Endothelial cell of umbilical vein (primary cell): ENCODE data around the gene ALDH3B2. TPM values are rescaled to one million over a fixed set of nuclear protein-coding genes. Genes with fewer than 3 reads are reported as not detected.
"Not testable (repeated sequence)": the region's sequence is repeated elsewhere in the genome, so short reads cannot be mapped to it uniquely, and the experiment has no call there.

Source experiments
- BruUV-seq: library from RNA; stranded (reverse); fragments of 400-500 nt; replicated peaks from 2 replicates; lab custom pipeline; 2021; lab: Mats Ljungman, UMichigan
- CTCF ChIA-PET: fragments of 300-600, 350-600 bp; sonication (Branson Sonifier 250); formaldehyde crosslinking; loops from one replicate; lab custom pipeline; 2021; ENCODE audit warnings: antibody characterized with exemption, inconsistent platforms; lab: Charles Lee
- POLR2A ChIA-PET: fragments of 300-600, 350-600 bp; sonication (Branson Sonifier 250); formaldehyde crosslinking; loops from one replicate; lab custom pipeline; 2021; ENCODE audit warnings: antibody characterized with exemption, inconsistent platforms; lab: Charles Lee
- DNase-seq: peaks from one replicate; pipeline ENCODE4 v3.0.0-alpha.2; 2011; ENCODE audit warnings: low read depth, low spot score
- FAIRE-seq: peaks from 2 replicates; lab custom pipeline; 2011; peaks lifted over from hg19 to GRCh38; lab: Jason Lieb, UNC
- H2AFZ ChIP-seq: 2 replicates; pipeline ENCODE4 v1.6.0; 2012; ENCODE audit warnings: low read depth, low read length, control low read depth, inconsistent platforms
- H3K27ac ChIP-seq: 2 replicates; pipeline ENCODE4 v1.5.1; 2011; ENCODE audit warnings: low read depth, mild to moderate bottlenecking, control low read depth, low read length, moderate library complexity; ENCODE audit not compliant: insufficient read depth
- H3K27me3 ChIP-seq, 2 experiments: 2 replicates each; pipeline versions ENCODE4 v1.6.0 to v1.6.1; 2011; ENCODE audit warnings: low read length in 2 of 2, mixed read lengths in 1 of 2; ENCODE audit not compliant: control insufficient read depth in 2 of 2, insufficient read depth in 2 of 2
- H3K36me3 ChIP-seq, 2 experiments: 2 replicates in 1 of 2; 3 replicates in 1 of 2; pipeline ENCODE4 v1.5.1; 2011; ENCODE audit warnings: low read length in 2 of 2, mild to moderate bottlenecking in 1 of 2, moderate library complexity in 1 of 2; ENCODE audit not compliant: control insufficient read depth in 2 of 2, insufficient read depth in 2 of 2; ENCODE audit errors: extremely low read depth in 1 of 2
- H3K4me1 ChIP-seq: 3 replicates; pipeline ENCODE4 v1.5.1; 2011; ENCODE audit warnings: mild to moderate bottlenecking, low read length; ENCODE audit not compliant: control insufficient read depth, insufficient read depth; ENCODE audit errors: extremely low read depth
- H3K4me2 ChIP-seq: 2 replicates; pipeline ENCODE4 v1.6.1; 2011; ENCODE audit warnings: low read length, control low read depth, mixed read lengths; ENCODE audit not compliant: insufficient read depth
- H3K4me3 ChIP-seq, 3 experiments: fragments of 200-600 bp in 1 of 3; sonication (generic), shearing (Covaris generic) in 1 of 3; replicated peaks in 1 of 3; 2 replicates each; pipeline ENCODE4 v1.5.1; 2011 to 2016; ENCODE audit warnings: control low read depth in 3 of 3, low read length in 3 of 3, mild to moderate bottlenecking in 2 of 3, inconsistent platforms in 1 of 3, low read depth in 1 of 3, moderate library complexity in 1 of 3; ENCODE audit not compliant: insufficient read depth in 1 of 3
- H3K79me2 ChIP-seq: 2 replicates; pipeline ENCODE4 v1.6.0; 2012; ENCODE audit warnings: low read length, inconsistent platforms; ENCODE audit not compliant: control insufficient read depth, insufficient read depth
- H3K9ac ChIP-seq: replicated peaks from 2 replicates; pipeline ENCODE3; 2011; ENCODE audit warnings: low read length, control low read depth; ENCODE audit not compliant: insufficient read depth; ENCODE audit errors: extremely low read depth
- H3K9me1 ChIP-seq: replicated peaks from 3 replicates; pipeline ENCODE4 v1.6.0; 2011; ENCODE audit warnings: mild to moderate bottlenecking, low read length; ENCODE audit not compliant: control insufficient read depth, insufficient read depth; ENCODE audit errors: extremely low read depth
- H3K9me3 ChIP-seq: replicated peaks from 2 replicates; pipeline ENCODE4 v1.5.1; 2012; ENCODE audit warnings: low read length, inconsistent platforms; ENCODE audit not compliant: control insufficient read depth, insufficient read depth
- H4K20me1 ChIP-seq: replicated peaks from 2 replicates; pipeline ENCODE3; 2011; ENCODE audit warnings: mild to moderate bottlenecking, low read length; ENCODE audit not compliant: control insufficient read depth, insufficient read depth; ENCODE audit errors: extremely low read depth
- GATA2 ChIP-seq: IDR thresholded peaks from 2 replicates; pipeline ENCODE4 v1.7.0; 2011; ENCODE audit warnings: low read depth, mild to moderate bottlenecking, moderate library complexity, mixed read lengths, low read length; ENCODE audit not compliant: insufficient read length, insufficient read depth
- POLR2A ChIP-seq: IDR thresholded peaks from 2 replicates; pipeline ENCODE4 v1.6.1; 2012; ENCODE audit warnings: low read depth, mild to moderate bottlenecking, control low read depth, low read length
- POLR2AphosphoS5 ChIP-seq: IDR thresholded peaks from 2 replicates; pipeline ENCODE4 v1.6.1; 2012; ENCODE audit warnings: low read depth, mild to moderate bottlenecking, control low read depth, low read length, moderate library complexity; ENCODE audit not compliant: insufficient read depth
- dilution Hi-C: fragments of 300-500 bp; cut with MboI; formaldehyde crosslinking; loops from one replicate; pipeline ENCODE4 v1.15.0; 2019; ENCODE audit warnings: low sequenced_read_pairs; ENCODE audit not compliant: extremely low pct_ligation_motif_present
- intact Hi-C: fragments of 100-400 bp; cut with micrococcal nuclease; formaldehyde crosslinking; loops from one replicate; pipeline ENCODE4 v1.10.0; 2022
- polyA plus RNA-seq, 4 experiments: library from polyadenylated mRNA; depleted of rRNA in 3 of 4; stranded (reverse) in 3 of 4; unstranded in 1 of 4; fragments of >200 nt; gene quantifications; 2 replicates each; pipeline versions ENCODE4 v1.2.1 to v1.2.3, GENCODE V29; 2011 to 2012; ENCODE audit warnings: missing spikeins in 1 of 4
- total RNA-seq: library from RNA; stranded (reverse); gene quantifications from 2 replicates; pipeline ENCODE4 v1.2.3, GENCODE V29; 2021
- TF ChIP-seq, protein P1 (sequence below), 2 donors: IDR thresholded peaks; 1 replicate in 1 of 2; 2 replicates in 1 of 2; pipeline ENCODE4 v1.5.1; 2011; ENCODE audit warnings: low read length in 2 of 2, mild to moderate bottlenecking in 2 of 2, moderate library complexity in 2 of 2, control low read depth in 1 of 2, inconsistent platforms in 1 of 2, low read depth in 1 of 2; ENCODE audit not compliant: insufficient read depth in 1 of 2; ENCODE audit errors: extremely low read depth in 1 of 2

Gene ALDH3B2
- total and polyA plus RNA-seq, 2 donors (not counting 3 experiments of a cell fraction or from before 2014, with no cell fraction given) = not detected

DNA sequence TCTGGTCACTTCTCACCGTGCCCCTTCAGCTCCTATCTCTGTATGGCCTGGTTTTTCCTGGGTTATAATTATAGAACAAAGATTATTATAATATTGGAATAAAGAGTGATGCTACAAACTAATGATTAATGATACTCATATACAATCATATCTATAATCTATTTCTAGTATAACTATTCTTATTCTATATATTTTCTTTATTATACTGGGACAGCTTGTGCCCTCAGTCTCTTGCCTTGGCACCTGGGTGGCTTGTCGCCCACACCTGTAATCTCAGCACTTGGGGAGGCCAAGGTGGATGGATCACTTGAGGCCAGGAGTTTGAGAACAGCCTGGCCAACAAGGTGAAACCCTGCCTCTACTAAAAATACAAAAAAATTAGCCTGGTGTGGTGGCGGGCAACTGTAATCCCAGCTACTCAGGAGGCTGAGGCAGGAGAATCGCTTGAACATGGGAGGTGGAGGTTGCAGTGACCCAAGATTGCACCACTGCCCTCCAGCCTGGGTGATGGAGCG is 14.7 kb downstream of the ALDH3B2 start:
- H3K9me1 ChIP-seq, H3K4me3 ChIP-seq, H3K9ac ChIP-seq, H3K4me1 ChIP-seq, dilution Hi-C loops, H2AFZ ChIP-seq, H3K79me2 ChIP-seq, POLR2A ChIA-PET, H3K9me3 ChIP-seq, H3K36me3 ChIP-seq, H3K27ac ChIP-seq, H3K27me3 ChIP-seq, H3K4me2 ChIP-seq, H4K20me1 ChIP-seq, FAIRE-seq, BruUV-seq, DNase-seq: not testable (repeated sequence)
- intact Hi-C loops = loop anchor here (1.0 kb wide), 1 partner anchor 29 kb away; no protein-coding TSS in a partner anchor
- CTCF ChIA-PET = interaction anchor here (0.5 to 4.4 kb wide), 22 partner anchors 9 to 435 kb away, joined by 3 to 92 read pairs (median 4); partner anchors contain the start of genes ACY3, ALDH3B2 and NUDT8

DNA sequence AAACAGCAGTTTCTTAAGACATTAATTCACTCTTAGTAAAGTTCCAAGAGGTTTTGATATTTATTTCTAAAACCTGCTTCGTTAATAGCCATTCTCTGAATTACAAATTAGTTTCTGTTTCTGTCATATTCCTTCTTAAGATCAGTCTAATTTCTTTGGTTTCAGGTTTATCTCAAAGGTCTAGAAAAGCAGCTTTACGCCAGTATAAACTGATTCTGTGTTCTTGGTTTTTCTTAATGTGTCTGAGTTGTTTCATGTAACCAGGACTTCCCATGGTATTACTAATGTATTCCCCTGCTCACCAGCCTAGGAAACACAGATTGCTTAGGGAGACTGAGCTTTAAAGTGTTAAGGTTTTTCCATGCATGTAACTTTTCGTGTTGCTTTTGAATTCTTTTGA is 17.1 kb downstream of the ALDH3B2 start:
- TF ChIP-seq, protein P1, sequence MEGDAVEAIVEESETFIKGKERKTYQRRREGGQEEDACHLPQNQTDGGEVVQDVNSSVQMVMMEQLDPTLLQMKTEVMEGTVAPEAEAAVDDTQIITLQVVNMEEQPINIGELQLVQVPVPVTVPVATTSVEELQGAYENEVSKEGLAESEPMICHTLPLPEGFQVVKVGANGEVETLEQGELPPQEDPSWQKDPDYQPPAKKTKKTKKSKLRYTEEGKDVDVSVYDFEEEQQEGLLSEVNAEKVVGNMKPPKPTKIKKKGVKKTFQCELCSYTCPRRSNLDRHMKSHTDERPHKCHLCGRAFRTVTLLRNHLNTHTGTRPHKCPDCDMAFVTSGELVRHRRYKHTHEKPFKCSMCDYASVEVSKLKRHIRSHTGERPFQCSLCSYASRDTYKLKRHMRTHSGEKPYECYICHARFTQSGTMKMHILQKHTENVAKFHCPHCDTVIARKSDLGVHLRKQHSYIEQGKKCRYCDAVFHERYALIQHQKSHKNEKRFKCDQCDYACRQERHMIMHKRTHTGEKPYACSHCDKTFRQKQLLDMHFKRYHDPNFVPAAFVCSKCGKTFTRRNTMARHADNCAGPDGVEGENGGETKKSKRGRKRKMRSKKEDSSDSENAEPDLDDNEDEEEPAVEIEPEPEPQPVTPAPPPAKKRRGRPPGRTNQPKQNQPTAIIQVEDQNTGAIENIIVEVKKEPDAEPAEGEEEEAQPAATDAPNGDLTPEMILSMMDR (IDR thresholded peaks at IDR 0.05; ENCODE audit: extremely low read depth in 1 of 2, insufficient read depth in 1 of 2, low read depth in 1 of 2, low read length in 2 of 2) = no peak
- TF ChIP-seq POLR2AphosphoS5 (no peak), POLR2A (no peak), GATA2 (no peak)
- no peak overlapping the region for H3K4me3 ChIP-seq
- no peak overlapping the region for H2AFZ ChIP-seq
- H4K20me1 ChIP-seq = no peaks in the 10 kb centered on the region
- H3K4me2 ChIP-seq = no peak overlapping the region
- no peaks in the 10 kb centered on the region for H3K4me1 ChIP-seq
- H3K36me3 ChIP-seq = no peaks in the 10 kb centered on the region
- H3K27ac ChIP-seq = no peak overlapping the region
- DNase-seq = no peak
- CTCF ChIA-PET = interaction anchor here (4.4 kb wide), 1 partner anchor 28 kb away, joined by 92 read pairs; the partner anchor contains the start of gene NUDT8
- BruUV-seq = no TSS peak
- H3K9ac ChIP-seq = no peak overlapping the region
- dilution Hi-C loops = no loop called here
- FAIRE-seq = no peak
- H3K9me3 ChIP-seq = no peaks in the 10 kb centered on the region
- POLR2A ChIA-PET = no interaction called here
- no peaks in the 10 kb centered on the region for H3K27me3 ChIP-seq
- no peaks in the 10 kb centered on the region for H3K79me2 ChIP-seq
- no peaks in the 10 kb centered on the region for H3K9me1 ChIP-seq
- intact Hi-C loops = no loop called here
